Epithelial cell of prostate (primary cell): ENCODE data around the gene TWNK.

ENCODE experiments used
- DNase-seq: peaks from one replicate; pipeline ENCODE4 v3.0.0-alpha.2; 2011; ENCODE audit warnings: low read depth, low spot score
- H3K27ac ChIP-seq: fragments of 450-650 bp; 2 replicates; pipeline ENCODE4 v1.5.1; 2017; ENCODE audit warnings: mild to moderate bottlenecking

TWNK gene

GRCh38 chr10:101042667-101043362, 55.5 kb downstream of the TWNK start:
- DNase-seq: peak; percentile 72
- peak overlapping the region; percentile 88 for H3K27ac ChIP-seq

GRCh38 chr10:101043363-101043707, 56.0 kb downstream of the TWNK start:
- peak overlapping the region; percentile 88 for H3K27ac ChIP-seq
- no peak for DNase-seq
